SK-N-SH treated with all-trans-retinoic acid at 6 μM for 48 hours (cell line): ENCODE data around the gene IP6K3.

Experiments
- ATAC-seq: fragments of 200-7000 bp; cut with Tn5 transposase; 3 replicates; pipeline ENCODE4 v1.9.1; 2020; ENCODE audit warnings: mild to moderate bottlenecking, moderate library complexity
- ARNTL ChIP-seq: fragments of 450-650 bp; formaldehyde crosslinking; IDR thresholded peaks from 2 replicates; pipeline ENCODE4 v1.5.0; 2020; ENCODE audit warnings: low read depth, mild to moderate bottlenecking, moderate library complexity, borderline replicate concordance
- BACH2 ChIP-seq: fragments of 250-450 bp; sonication (Bioruptor Pico); IDR thresholded peaks from 2 replicates; pipeline ENCODE4 v1.9.0; 2021; ENCODE audit warnings: mild to moderate bottlenecking, borderline replicate concordance
- CREB5 ChIP-seq: fragments of 250-450 bp; sonication (Bioruptor Pico); IDR thresholded peaks from 2 replicates; pipeline ENCODE4 v1.5.1; 2020; ENCODE audit warnings: low read depth, mild to moderate bottlenecking, moderate library complexity
- CSRNP3 ChIP-seq: fragments of 250-450 bp; sonication (Bioruptor Pico); IDR thresholded peaks from 2 replicates; pipeline ENCODE4 v1.5.1; 2021; ENCODE audit warnings: mild to moderate bottlenecking, moderate library complexity
- ISL1 ChIP-seq: fragments of 250-450 bp; sonication (Bioruptor Pico); IDR thresholded peaks from 2 replicates; pipeline ENCODE4 v2.1.2; 2022; ENCODE audit warnings: mild to moderate bottlenecking, moderate library complexity
- PATZ1 ChIP-seq: fragments of 250-450 bp; sonication (Bioruptor Pico); IDR thresholded peaks from 2 replicates; pipeline ENCODE4 v1.8.0; 2020; ENCODE audit warnings: mild to moderate bottlenecking, moderate library complexity, borderline replicate concordance
- POU6F1 ChIP-seq: fragments of 250-450 bp; sonication (Bioruptor Pico); IDR thresholded peaks from 2 replicates; pipeline ENCODE4 v1.8.0; 2021; ENCODE audit warnings: low read depth, mild to moderate bottlenecking, moderate library complexity, borderline replicate concordance
- SNAI2 ChIP-seq: fragments of 250-450 bp; sonication (Bioruptor Pico); IDR thresholded peaks from 2 replicates; pipeline ENCODE4 v1.5.0; 2020; ENCODE audit warnings: mild to moderate bottlenecking, moderate library complexity
- TCF4 ChIP-seq: fragments of 250-450 bp; sonication (Bioruptor Pico); IDR thresholded peaks from 2 replicates; pipeline ENCODE4 v1.8.0; 2021; ENCODE audit warnings: mild to moderate bottlenecking, moderate library complexity, borderline replicate concordance
- TOX ChIP-seq: fragments of 250-450 bp; sonication (Bioruptor Pico); IDR thresholded peaks from 2 replicates; pipeline ENCODE4 v1.8.0; 2021; ENCODE audit warnings: mild to moderate bottlenecking, moderate library complexity, borderline replicate concordance
- TSHZ2 ChIP-seq: fragments of 250-450 bp; sonication (Bioruptor Pico); IDR thresholded peaks from 2 replicates; pipeline ENCODE4 v1.5.0; 2020; ENCODE audit warnings: mild to moderate bottlenecking, moderate library complexity
- ZC3H10 ChIP-seq: fragments of 250-450 bp; sonication (Bioruptor Pico); IDR thresholded peaks from 2 replicates; pipeline ENCODE4 v1.5.1; 2021; ENCODE audit warnings: mild to moderate bottlenecking, moderate library complexity
- ZFP3 ChIP-seq: fragments of 250-450 bp; sonication (Bioruptor Pico); IDR thresholded peaks from 2 replicates; pipeline ENCODE4 v1.5.0; 2020; ENCODE audit warnings: mild to moderate bottlenecking, moderate library complexity
- ZFP30 ChIP-seq: fragments of 450-650 bp; formaldehyde crosslinking; IDR thresholded peaks from 2 replicates; pipeline ENCODE4 v1.5.0; 2022; ENCODE audit warnings: mild to moderate bottlenecking, moderate library complexity
- ZNF565 ChIP-seq: fragments of 450-650 bp; formaldehyde crosslinking; conservative IDR thresholded peaks from 2 replicates; pipeline ENCODE4 v1.5.0; 2020; ENCODE audit warnings: low read depth, mild to moderate bottlenecking, moderate library complexity
- ZNF70 ChIP-seq: fragments of 450-650 bp; formaldehyde crosslinking; IDR thresholded peaks from 2 replicates; pipeline ENCODE4 v1.5.0; 2020; ENCODE audit warnings: mild to moderate bottlenecking, moderate library complexity
- ZNF8 ChIP-seq: fragments of 450-650 bp; formaldehyde crosslinking; IDR thresholded peaks from 2 replicates; pipeline ENCODE4 v1.5.0; 2020; ENCODE audit warnings: mild to moderate bottlenecking, moderate library complexity

The IP6K3 gene

GRCh38 chr6:33710296-33711121 is 36.2 kb downstream of the IP6K3 start:
- no peak for TF ChIP-seq ZNF70 (CRISPR knock-in tag)
- TF ChIP-seq BACH2 (CRISPR knock-in tag): no peak
- TF ChIP-seq CSRNP3 (CRISPR knock-in tag): no peak
- no peak for TF ChIP-seq ZC3H10
- no peak for TF ChIP-seq POU6F1
- TF ChIP-seq ZFP3 (CRISPR knock-in tag): no peak
- no peak for ATAC-seq

GRCh38 chr6:33709605-33710295 is 37.0 kb downstream of the IP6K3 start:
- ATAC-seq: no peak
- no peak for TF ChIP-seq BACH2 (CRISPR knock-in tag)
- TF ChIP-seq ZFP30 (CRISPR knock-in tag): no peak
- no peak for TF ChIP-seq SNAI2 (CRISPR knock-in tag)
- TF ChIP-seq ZNF565 (CRISPR knock-in tag): no peak
- no peak for TF ChIP-seq TCF4 (CRISPR knock-in tag)
- no peak for TF ChIP-seq CREB5 (CRISPR knock-in tag)
- no peak for TF ChIP-seq ZC3H10

GRCh38 chr6:33708516-33709204 is 38.0 kb downstream of the IP6K3 start:
- ATAC-seq: no peak
- no peak for TF ChIP-seq ZFP30 (CRISPR knock-in tag)
- TF ChIP-seq PATZ1 (CRISPR knock-in tag): no peak
- no peak for TF ChIP-seq ZNF8 (CRISPR knock-in tag)
- TF ChIP-seq ISL1 (CRISPR knock-in tag): no peak

GRCh38 chr6:33707771-33708170 is 38.9 kb downstream of the IP6K3 start:
- TF ChIP-seq ARNTL (CRISPR knock-in tag): no peak
- no peak for TF ChIP-seq SNAI2 (CRISPR knock-in tag)
- TF ChIP-seq TOX (CRISPR knock-in tag): no peak
- no peak for TF ChIP-seq ZC3H10
- no peak for TF ChIP-seq ZNF8 (CRISPR knock-in tag)
- no peak for TF ChIP-seq TSHZ2 (CRISPR knock-in tag)
- TF ChIP-seq POU6F1: no peak
- no peak for TF ChIP-seq CREB5 (CRISPR knock-in tag)

More at GRCh38 chr6:33707771-33708170, 38.9 kb downstream of the IP6K3 start:
- ATAC-seq: no peak
